Measurements from ENCODE around the gene DUSP11. TPM values are rescaled to one million over a fixed set of nuclear protein-coding genes. Genes with fewer than 3 reads are reported as not detected.
"Not testable (repeated sequence)": the region's sequence is repeated elsewhere in the genome, so short reads cannot be mapped to it uniquely, and the experiment has no call there.

The DUSP11 gene
- total RNA-seq, 1 donor from 2014 or later: 19.8 TPM

GRCh38 chr2:73776381-73776780, 3.5 kb downstream of the DUSP11 start:
- no peak for DNase-seq (ENCODE audit: low read depth in 2 of 2)

GRCh38 chr2:73772819-73773218, 7.1 kb downstream of the DUSP11 start:
- DNase-seq (ENCODE audit: low read depth in 2 of 2): no peak

- DNase-seq (ENCODE audit: low read depth in 2 of 2): no peak
These were observed 9.2 kb downstream of the DUSP11 start for GRCh38 chr2:73770725-73771124.

- no peak for DNase-seq (ENCODE audit: low read depth in 2 of 2)
These were observed 12.9 kb downstream of the DUSP11 start for GRCh38 chr2:73766994-73767393.

GRCh38 chr2:73766349-73766748, 13.6 kb downstream of the DUSP11 start:
- no peak for DNase-seq (ENCODE audit: low read depth in 2 of 2)

GRCh38 chr2:73764945-73765344, 15.0 kb downstream of the DUSP11 start:
- no peak for DNase-seq (ENCODE audit: low read depth in 2 of 2)

- DNase-seq (ENCODE audit: low read depth in 2 of 2): no peak
These were observed 17.3 kb downstream of the DUSP11 start for GRCh38 chr2:73762571-73762970.

GRCh38 chr2:73759904-73760303, 20.0 kb downstream of the DUSP11 start:
- DNase-seq (ENCODE audit: low read depth in 2 of 2): peak in 1 of 2 donors; percentile 33

- DNase-seq (ENCODE audit: low read depth in 2 of 2): peak; percentile 71 to 78
These were observed 20.6 kb downstream of the DUSP11 start for GRCh38 chr2:73759285-73759764.

GRCh38 chr2:73754332-73754731, 25.6 kb downstream of the DUSP11 start:
- not testable (repeated sequence) for DNase-seq (ENCODE audit: low read depth in 2 of 2)

GRCh38 chr2:73749314-73749713, 30.6 kb downstream of the DUSP11 start:
- no peak for DNase-seq (ENCODE audit: low read depth in 2 of 2)

- no peak for DNase-seq (ENCODE audit: low read depth in 2 of 2)
These were observed 33.1 kb downstream of the DUSP11 start for GRCh38 chr2:73746877-73747208.

GRCh38 chr2:73746015-73746876, 33.7 kb downstream of the DUSP11 start:
- DNase-seq (ENCODE audit: low read depth in 2 of 2): peak; percentile 66 to 70

GRCh38 chr2:73740767-73741166, 39.1 kb downstream of the DUSP11 start:
- DNase-seq (ENCODE audit: low read depth in 2 of 2): no peak

GRCh38 chr2:73739101-73739500, 40.8 kb downstream of the DUSP11 start:
- no peak for DNase-seq (ENCODE audit: low read depth in 2 of 2)

GRCh38 chr2:73736855-73737779, 42.8 kb downstream of the DUSP11 start, which contains the start of gene TPRKB:
Gene TPRKB, minus strand, starts transcription at chr2:73737345. Its CDS starts 2,776 bp downstream, at chr2:73734569.
- peak; percentile 94 to 98 for DNase-seq (ENCODE audit: low read depth in 2 of 2)

- DNase-seq (ENCODE audit: low read depth in 2 of 2): no peak
These were observed 43.5 kb downstream of the DUSP11 start for GRCh38 chr2:73736378-73736777.

- no peak for DNase-seq (ENCODE audit: low read depth in 2 of 2)
These were observed 49.1 kb downstream of the DUSP11 start for GRCh38 chr2:73730810-73731209.

GRCh38 chr2:73728711-73729110, 51.2 kb downstream of the DUSP11 start:
- no peak for DNase-seq (ENCODE audit: low read depth in 2 of 2)

- DNase-seq (ENCODE audit: low read depth in 2 of 2): no peak
These were observed 51.9 kb downstream of the DUSP11 start for GRCh38 chr2:73728043-73728442.

- not testable (repeated sequence) for DNase-seq (ENCODE audit: low read depth in 2 of 2)
These were observed 53.2 kb downstream of the DUSP11 start for GRCh38 chr2:73726657-73727056.

All from lung microvascular endothelial cell (primary cell).